ENCODE results near the gene E2F3.

Gene E2F3

DNA sequence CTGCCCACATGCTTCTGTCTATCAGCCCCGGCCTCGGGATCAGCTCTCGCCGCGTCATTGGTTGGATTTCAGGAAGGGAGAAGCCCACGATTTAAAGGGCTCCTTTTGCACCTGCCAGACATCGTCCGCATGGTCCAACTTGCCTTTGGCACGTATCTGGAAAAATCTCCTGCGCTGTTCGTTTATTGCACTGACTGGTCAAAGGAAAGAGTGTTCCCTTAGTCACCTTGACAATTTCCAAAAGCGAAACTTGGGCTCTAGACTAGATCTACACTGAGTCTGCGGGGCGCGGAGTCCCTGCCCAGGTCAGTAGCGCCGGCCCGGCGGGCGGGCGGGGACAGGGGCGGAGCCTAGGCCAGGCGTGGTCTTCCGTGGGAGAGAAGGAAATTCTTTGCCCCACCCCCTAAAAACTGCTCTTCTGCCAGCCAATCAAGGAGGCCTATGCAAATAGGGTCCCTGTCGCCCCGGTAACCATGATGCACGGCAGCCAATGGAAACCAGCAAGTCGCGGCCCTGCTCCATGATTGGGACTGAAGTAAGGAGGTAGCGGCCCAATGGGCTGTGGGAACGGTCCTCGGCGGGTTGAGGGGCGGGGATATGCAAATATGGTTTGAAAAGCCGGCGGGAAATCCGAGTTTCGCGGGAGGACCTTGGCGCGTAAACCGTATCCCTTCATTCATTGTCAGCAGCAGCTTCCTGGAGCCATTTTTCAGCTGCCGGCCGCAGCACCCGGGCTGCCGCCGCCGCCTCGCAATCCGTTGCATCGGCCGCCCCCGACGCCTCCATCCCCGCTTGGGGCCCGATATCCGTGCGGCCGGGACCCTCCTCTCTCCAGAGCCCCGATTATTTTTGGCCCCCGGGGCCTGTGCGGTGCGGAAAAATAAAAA is at the start of gene E2F3:
E2F3 (plus strand) TSS at position 675 of the 887 bp plus-strand sequence. CDS start 354 bp downstream, outside the sequence.
- peak; percentile 100 for DNase-seq

DNA sequence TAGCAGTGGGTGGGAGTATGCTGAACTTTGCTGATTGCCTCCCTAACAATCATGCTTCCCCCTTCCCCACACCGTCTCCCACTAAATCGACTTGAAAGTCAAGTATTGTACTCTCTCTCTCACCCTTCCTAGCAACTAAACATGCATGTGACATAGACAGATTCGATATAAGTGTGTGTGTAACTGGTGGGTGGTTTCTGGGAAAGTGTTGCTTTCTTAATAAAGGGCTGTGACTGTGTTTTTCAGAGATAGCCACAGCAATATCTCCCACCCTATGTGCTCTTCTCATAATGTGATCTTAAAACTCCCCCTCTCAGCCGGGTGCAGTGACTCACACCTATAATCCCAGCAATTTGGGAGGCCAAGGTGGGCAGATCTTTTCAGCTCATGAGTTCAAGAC is 49.3 kb upstream of the E2F3 start:
- no peak for DNase-seq

DNA sequence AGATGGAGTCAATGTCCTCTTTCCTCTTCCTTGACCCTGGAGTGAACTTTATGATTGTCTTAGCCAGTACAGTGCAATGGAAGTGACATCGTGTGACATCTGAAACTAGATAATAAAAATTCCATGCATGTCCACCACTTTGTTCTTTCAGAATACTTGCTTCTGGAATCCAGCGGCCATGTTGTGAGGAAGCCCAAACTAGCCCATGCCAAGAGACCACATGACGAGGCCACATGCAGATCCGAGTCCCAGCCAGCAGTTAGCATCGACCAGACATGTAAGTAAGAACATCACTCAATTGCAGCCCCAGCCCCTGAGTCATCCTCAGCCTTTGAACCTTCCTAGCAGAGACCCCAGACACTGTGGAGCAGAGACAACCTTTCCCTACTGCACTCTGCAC is 48.5 kb upstream of the E2F3 start:
- DNase-seq, result no peak

GRCh38 chr6:20354366-20354765 is 47.3 kb upstream of the E2F3 start:
- DNase-seq, result no peak

GRCh38 chr6:20360471-20361119 is 41.1 kb upstream of the E2F3 start:
- no peak for DNase-seq

DNA sequence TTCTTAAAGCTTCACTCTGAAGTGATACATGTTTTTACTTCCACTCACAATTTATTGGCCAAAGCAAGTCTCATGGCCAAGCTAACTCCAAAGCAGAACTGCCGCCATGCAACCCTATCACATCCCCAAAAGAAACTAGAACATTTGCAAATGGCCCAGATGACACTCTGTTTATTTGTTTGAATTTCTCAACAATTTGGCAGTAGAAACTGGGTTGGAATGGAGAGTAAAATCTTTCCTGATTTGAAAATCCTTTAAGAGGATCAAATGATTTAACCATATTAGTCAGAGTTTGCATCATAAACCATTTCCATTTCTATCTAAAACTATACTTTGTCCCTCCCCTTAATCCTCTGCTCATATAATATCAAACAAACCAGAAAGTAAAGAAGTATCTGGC is 39.1 kb upstream of the E2F3 start:
- DNase-seq, result no peak

DNA sequence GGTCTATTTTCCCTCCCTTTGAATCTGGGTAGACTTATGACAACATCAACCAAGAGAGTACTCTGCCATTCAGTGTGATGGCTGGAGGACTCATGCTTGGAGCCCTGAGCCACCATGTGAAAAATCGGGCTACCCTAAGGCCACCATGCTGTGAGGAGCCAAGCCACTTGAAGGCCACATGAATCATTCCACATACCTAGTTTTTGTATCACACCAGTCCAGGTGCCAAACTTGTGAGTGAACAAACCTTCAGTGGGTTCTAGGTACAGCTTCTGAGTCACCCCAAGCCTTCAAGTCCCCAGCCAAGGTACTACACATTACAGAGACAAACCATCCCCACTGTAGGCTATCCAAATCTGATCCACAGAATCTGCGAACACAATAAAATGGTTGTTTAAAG is 37.4 kb upstream of the E2F3 start:
- DNase-seq, result no peak

- peak; percentile 5 for DNase-seq
Observed at GRCh38 chr6:20365456-20365855, 36.2 kb upstream of the E2F3 start.

- DNase-seq, result peak; percentile 26
Observed at GRCh38 chr6:20366082-20366830, 35.4 kb upstream of the E2F3 start.

- no peak for DNase-seq
Observed at GRCh38 chr6:20367743-20368485, 33.8 kb upstream of the E2F3 start.

GRCh38 chr6:20370393-20370792 is 31.3 kb upstream of the E2F3 start:
- DNase-seq, result peak; percentile 26

GRCh38 chr6:20370801-20371200 is 30.9 kb upstream of the E2F3 start:
- no peak for DNase-seq

GRCh38 chr6:20375436-20375835 is 26.2 kb upstream of the E2F3 start:
- no peak for DNase-seq

- no peak for DNase-seq
Observed at GRCh38 chr6:20377623-20378265, 23.9 kb upstream of the E2F3 start.

DNA sequence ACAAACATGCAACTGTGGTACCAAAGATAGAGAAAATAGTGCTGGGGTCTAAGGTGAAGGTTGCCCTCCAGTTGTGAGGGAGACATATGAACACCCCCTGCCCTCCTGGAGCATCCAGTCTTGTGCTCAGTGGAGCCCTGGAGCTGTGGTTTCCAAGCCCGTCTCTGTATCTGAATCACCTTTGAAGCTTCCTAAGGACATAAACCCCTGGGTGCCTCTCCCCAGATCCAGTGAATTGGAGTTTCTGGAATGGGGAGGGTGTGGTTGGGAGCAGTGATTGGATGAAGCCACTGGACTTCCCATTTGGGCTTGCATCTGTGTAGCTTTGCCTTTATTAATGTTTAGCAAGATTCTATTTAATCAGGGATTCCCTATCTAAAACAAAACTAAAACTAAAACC is 22.4 kb upstream of the E2F3 start:
- DNase-seq, result no peak

GRCh38 chr6:20386218-20386617 is 15.5 kb upstream of the E2F3 start:
- DNase-seq, result no peak

GRCh38 chr6:20389066-20389465 is 12.6 kb upstream of the E2F3 start:
- DNase-seq, result no peak

GRCh38 chr6:20393297-20393696 is 8.4 kb upstream of the E2F3 start:
- no peak for DNase-seq

DNA sequence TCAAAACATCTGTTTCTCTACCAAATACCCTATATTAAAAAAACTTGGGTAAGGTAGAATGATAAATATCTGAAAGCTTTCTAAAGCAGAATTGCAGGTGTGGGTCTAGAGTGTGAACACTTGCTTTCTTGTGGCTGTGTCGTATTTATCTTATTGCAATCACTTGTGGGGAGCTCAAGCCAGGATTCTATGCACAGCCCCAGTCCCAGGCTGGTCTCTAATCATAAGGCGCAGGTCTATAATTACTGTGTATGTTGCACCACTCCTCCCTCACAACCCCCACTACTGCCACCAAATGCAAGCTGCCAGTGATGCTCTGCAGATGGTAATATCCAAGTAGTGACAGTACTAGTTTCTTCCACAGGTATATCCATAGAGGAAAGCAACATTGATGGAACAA is 2.2 kb upstream of the E2F3 start:
- no peak for DNase-seq

- DNase-seq, result peak; percentile 46
Observed at GRCh38 chr6:20400456-20401204, 1.0 kb upstream of the E2F3 start.

GRCh38 chr6:20402092-20402341 is 338 bp downstream of the E2F3 start:
- DNase-seq, result no peak
